Measurements from ENCODE around the gene ZNF722. TPM values are rescaled to one million over a fixed set of nuclear protein-coding genes. Genes with fewer than 3 reads are reported as not detected.
A peak's percentile ranks its signal among the peaks of the same experiment; 100 is the strongest.

ZNF722 gene
- total RNA-seq, 3 donors from 2014 or later (not counting 1 experiment from before 2014, with no cell fraction given): not detected

DNA sequence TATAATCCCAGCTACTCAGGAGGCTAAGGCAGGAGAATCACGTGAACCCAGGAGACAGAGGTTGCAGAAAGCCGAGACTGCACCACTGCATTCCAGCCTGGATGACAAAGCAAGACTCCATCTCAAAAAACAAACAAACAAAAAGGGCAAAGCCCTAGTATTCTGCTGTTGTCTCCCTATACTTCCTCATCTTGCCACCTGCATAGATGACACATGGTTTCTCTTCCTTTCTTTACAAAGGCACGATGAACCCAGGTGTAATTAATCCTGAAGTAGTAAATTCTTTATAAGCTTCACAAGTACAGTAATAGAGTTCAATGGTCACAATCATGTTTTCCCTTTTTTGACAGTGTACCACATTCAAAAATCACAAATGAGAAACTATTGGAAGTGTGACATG lies 36.7 kb downstream of the ZNF722 start:
- Mint-ChIP-seq H3K27ac (no peak overlapping the region), H3K4me1 (no peaks in the 10 kb centered on the region), H3K36me3 (peaks cover 13% of the 10 kb centered on the region), H3K4me3 (no peak overlapping the region), H3K9me3 (peaks cover 12 to 18% of the 10 kb centered on the region in 2 donors), H3K27me3 (ENCODE audit: low read depth in 2 of 2) (no peaks in the 10 kb centered on the region)
- Histone ChIP-seq H3K4me3 (ENCODE audit: low read length) (no peak overlapping the region), H3K4me1 (ENCODE audit: control insufficient read depth, insufficient read depth, low read length) (no peaks in the 10 kb centered on the region), H3K36me3 (ENCODE audit: control insufficient read depth, insufficient read depth, low read length) (no peaks in the 10 kb centered on the region), H3K9me3 (ENCODE audit: control insufficient read depth, insufficient read depth, low read length) (peaks cover 51% of the 10 kb centered on the region), H3K27ac (ENCODE audit: low read length) (no peak overlapping the region), H3K27me3 (ENCODE audit: control insufficient read depth, insufficient read depth, low read length) (no peaks in the 10 kb centered on the region)
- intact Hi-C loops (cut with micrococcal nuclease): no loop called here
- no peak for DNase-seq
- WGBS (ENCODE audit: insufficient coverage): 73% methylated on average over 2 of the region's 3 CpGs
- TF ChIP-seq, protein P1, sequence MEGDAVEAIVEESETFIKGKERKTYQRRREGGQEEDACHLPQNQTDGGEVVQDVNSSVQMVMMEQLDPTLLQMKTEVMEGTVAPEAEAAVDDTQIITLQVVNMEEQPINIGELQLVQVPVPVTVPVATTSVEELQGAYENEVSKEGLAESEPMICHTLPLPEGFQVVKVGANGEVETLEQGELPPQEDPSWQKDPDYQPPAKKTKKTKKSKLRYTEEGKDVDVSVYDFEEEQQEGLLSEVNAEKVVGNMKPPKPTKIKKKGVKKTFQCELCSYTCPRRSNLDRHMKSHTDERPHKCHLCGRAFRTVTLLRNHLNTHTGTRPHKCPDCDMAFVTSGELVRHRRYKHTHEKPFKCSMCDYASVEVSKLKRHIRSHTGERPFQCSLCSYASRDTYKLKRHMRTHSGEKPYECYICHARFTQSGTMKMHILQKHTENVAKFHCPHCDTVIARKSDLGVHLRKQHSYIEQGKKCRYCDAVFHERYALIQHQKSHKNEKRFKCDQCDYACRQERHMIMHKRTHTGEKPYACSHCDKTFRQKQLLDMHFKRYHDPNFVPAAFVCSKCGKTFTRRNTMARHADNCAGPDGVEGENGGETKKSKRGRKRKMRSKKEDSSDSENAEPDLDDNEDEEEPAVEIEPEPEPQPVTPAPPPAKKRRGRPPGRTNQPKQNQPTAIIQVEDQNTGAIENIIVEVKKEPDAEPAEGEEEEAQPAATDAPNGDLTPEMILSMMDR (IDR thresholded peaks at IDR 0.05): no peak
- ATAC-seq: no peak

DNA sequence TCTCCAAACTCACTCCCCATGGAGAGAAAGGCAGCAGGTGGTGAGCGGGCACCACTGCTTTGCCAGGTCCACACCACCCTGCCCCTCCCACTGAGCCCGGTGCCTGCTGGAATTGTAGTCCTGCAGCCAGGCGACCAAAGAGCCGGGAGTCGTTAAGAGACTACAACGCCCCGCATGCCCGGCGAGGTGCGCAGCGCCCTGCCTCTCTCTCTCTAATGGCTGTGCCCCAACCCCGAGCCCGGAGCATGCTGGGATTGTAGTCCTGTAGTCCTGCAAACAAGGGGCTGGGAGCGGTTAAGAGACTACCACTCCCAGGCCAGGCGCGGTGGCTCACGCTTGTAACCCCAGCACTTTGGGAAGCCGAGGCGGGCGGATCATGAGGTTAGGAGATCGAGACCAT lies 38.4 kb downstream of the ZNF722 start:
- Mint-ChIP-seq H3K9me3 (peaks cover 12 to 18% of the 10 kb centered on the region in 2 donors), H3K27me3 (ENCODE audit: low read depth in 2 of 2) (no peaks in the 10 kb centered on the region), H3K4me1 (no peaks in the 10 kb centered on the region), H3K27ac (no peak overlapping the region), H3K4me3 (no peak overlapping the region), H3K36me3 (peaks cover 13% of the 10 kb centered on the region)
- intact Hi-C loops (cut with micrococcal nuclease): no loop called here
- DNase-seq (no peak), ATAC-seq (no peak)
- no peak overlapping the region for H3K27ac ChIP-seq (ENCODE audit: low read length)
- WGBS (ENCODE audit: insufficient coverage): 36% methylated on average over 21 of the region's 21 CpGs
- H3K4me3 ChIP-seq (ENCODE audit: low read length): no peak overlapping the region
- TF ChIP-seq, protein P1 (IDR thresholded peaks at IDR 0.05): no peak
- no peaks in the 10 kb centered on the region for H3K36me3 ChIP-seq (ENCODE audit: control insufficient read depth, insufficient read depth, low read length)
- peaks cover 53% of the 10 kb centered on the region for H3K9me3 ChIP-seq (ENCODE audit: control insufficient read depth, insufficient read depth, low read length)
- no peaks in the 10 kb centered on the region for H3K4me1 ChIP-seq (ENCODE audit: control insufficient read depth, insufficient read depth, low read length)
- H3K27me3 ChIP-seq (ENCODE audit: control insufficient read depth, insufficient read depth, low read length): no peaks in the 10 kb centered on the region

DNA sequence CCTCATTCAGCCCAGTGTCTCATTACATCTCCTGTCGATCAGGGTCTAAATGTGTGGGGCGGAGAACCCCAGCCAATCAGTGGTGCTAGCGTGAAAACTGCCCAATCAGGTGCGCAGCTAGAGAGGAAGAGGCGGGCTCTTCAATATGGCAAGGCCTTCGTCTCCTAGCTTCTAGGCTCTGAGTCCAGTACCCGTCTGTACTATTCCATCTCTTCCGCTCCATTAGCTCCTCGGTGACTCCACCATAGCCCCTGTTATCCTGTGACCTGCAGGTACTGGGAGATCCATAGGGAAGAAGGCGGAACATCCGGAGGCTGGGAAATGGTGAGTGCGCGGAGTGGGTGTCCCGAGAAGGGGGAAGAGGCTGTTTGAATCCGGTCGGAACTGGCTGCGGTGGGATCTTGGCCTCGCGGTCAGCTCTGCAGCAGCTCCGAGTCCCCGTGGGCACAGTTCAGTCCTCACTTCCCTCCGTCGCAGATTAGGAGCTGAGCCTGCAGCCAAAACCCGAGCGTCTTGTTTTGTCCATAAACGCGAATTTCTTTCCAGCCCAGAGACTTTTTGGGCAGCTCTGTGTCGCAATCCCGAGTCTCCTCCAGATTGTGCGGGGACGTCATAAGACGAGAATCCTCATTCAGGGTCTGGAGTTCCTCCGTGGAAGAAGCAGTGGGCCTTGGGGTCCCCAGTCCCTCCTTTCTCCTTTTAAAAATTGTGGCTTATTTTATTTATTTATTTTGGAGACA lies 46.8 kb downstream of the ZNF722 start, which contains the start of gene ZNF727:
ZNF727 (plus strand) TSS at position 134 of the 740 bp plus-strand sequence; CDS start at position 322, 188 bp downstream.
- ATAC-seq: peak in 2 of 3 donors; percentile 90 to 96

More for the DNA sequence above, 46.8 kb downstream of the ZNF722 start, which contains the start of gene ZNF727:
- Histone ChIP-seq H3K27me3 (ENCODE audit: control insufficient read depth, insufficient read depth, low read length) (no peaks in the 10 kb centered on the region), H3K27ac (ENCODE audit: low read length) (peak within 1 kb of the TSS; percentile 57), H3K9me3 (ENCODE audit: control insufficient read depth, insufficient read depth, low read length) (peaks cover 36% of the 10 kb centered on the region), H3K4me1 (ENCODE audit: control insufficient read depth, insufficient read depth, low read length) (no peaks in the 10 kb centered on the region), H3K36me3 (ENCODE audit: control insufficient read depth, insufficient read depth, low read length) (no peaks in the 10 kb centered on the region), H3K4me3 (ENCODE audit: low read length) (peak within 1 kb of the TSS; percentile 46)
- TF ChIP-seq, protein P1 (IDR thresholded peaks at IDR 0.05): no peak
- WGBS (ENCODE audit: insufficient coverage): 19% methylated on average over 33 of the region's 33 CpGs
- Mint-ChIP-seq H3K4me3 (peak within 1 kb of the TSS; percentile 83), H3K9me3 (peaks cover 5 to 14% of the 10 kb centered on the region in 2 donors), H3K27ac (peak within 1 kb of the TSS; percentile 53 to 89), H3K36me3 (peaks cover 27% of the 10 kb centered on the region), H3K27me3 (ENCODE audit: low read depth in 2 of 2) (no peaks in the 10 kb centered on the region), H3K4me1 (peaks cover 0 to 11% of the 10 kb centered on the region in 2 donors)
- intact Hi-C loops (cut with micrococcal nuclease): no loop called here
- DNase-seq: peak; percentile 23 to 43

Measured in natural killer cell (primary cell).